GM21526 (cell line): ENCODE measurements around the gene RASGRP2.

Source experiments
- ATAC-seq: cut with Tn5 transposase; IDR thresholded peaks from one replicate; pipeline ENCODE4 v1.9.1; 2021; ENCODE audit warnings: moderate library complexity; ENCODE audit not compliant: unreplicated experiment, low FRiP score

The RASGRP2 gene

DNA sequence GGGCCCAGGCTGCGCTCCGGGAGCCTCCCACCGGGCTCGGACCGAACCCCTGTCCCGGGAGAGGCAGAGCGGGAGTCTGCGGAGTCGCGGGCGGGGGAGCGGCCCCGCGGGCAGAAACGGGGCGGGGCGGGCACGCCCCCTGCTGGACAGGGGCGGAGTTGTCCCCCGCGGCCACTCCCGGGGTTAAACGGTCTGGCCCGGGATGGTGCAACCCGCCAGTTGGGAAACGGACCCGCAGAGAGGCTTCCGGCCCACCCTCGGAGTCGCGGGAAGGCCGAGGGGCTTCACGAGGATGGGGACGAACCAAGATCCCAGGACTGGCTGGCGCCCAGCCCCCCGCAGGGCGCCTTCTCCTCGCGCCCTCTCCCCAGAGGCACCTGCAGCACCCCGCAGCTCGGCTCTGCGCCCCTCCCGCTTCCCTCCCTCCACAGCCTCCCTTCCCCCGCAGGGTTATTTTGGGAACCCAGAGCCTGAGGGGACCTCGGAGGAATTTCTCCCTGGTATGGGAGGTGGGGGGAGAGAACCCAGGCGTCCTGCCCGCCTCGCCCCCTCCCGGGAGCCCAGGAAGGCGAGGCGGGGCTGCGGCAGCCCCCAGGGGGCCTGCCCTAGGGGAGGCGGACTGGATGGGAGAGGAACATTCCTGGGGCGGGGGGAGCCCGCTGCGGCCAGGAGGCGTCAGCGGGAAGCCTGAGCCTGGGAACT lies 902 bp downstream of the RASGRP2 start:
- ATAC-seq = no peak

DNA sequence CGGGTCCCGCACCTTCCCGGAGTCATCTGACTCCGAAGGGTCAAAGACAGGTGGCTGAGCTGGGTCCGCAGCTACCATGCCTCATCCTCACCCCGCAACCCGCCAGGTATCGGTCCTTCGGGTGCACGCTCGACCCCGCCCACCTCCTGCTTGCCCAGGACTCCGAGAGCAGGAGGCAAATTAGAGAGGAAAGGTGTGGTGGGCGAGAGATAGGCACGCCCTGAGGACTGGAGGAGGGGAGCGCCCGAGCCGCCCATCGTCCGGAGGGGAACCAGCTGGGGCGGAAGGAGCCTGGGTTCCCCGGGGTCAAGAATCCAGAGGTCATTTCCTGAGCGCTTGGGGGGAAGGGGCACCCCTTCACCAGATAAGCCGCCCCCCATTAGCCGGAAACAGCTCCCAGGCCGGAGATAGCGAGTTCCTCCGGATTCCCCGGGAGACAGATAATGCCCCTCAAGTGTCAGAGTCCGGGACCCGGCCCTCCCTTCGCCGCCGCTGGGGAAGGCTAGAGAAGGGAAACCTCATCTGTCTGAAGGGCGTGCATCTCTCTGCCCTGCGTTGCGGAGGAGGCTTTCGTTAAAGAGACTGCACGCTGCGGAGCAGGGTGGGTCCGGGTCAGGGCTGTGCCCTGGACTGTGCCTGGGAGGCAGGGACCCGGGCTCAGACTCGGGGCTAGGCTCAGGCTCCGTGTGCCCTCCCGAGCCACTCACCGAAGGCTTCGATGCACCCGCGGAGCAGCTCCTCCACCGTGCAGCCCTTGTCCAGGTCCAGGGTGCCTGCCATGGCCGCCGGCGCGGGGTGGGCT lies 1.7 kb downstream of the RASGRP2 start:
- ATAC-seq = no peak

DNA sequence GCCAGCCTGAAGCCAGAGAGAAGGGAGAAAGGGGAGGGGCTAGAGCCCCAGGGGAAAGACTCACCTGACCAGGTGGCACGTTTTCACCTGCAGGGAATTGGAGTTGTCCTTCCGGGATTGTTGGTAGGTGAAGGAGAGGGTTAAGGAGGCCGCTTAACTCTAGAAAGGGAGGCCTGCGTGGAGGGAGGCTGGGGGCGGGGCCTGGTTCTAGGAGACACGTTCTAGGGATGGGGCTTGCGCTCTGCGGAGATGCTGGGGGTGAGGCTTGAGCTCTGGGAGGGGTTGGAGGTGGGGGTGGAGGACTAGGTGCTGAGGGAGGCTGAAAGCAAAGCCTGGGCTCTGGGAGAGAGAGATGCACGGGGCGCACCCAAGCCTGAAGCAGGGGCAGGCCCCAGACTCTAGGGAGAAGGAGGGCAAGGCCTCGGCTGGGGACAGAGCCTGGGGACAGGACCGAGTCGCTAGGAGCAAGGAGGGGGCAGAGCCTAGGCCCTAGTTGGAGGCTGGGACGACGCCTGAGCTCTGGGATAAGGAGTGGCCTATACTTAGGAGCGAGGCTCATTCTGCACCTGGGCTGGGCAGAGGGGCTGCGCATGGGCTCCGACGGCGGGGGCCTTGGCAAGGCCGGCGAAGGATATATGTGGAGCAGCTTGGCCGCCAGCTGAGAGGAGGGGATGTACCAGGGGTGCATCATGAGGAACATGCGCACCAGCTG lies 2.4 kb downstream of the RASGRP2 start:
- ATAC-seq = no peak

DNA sequence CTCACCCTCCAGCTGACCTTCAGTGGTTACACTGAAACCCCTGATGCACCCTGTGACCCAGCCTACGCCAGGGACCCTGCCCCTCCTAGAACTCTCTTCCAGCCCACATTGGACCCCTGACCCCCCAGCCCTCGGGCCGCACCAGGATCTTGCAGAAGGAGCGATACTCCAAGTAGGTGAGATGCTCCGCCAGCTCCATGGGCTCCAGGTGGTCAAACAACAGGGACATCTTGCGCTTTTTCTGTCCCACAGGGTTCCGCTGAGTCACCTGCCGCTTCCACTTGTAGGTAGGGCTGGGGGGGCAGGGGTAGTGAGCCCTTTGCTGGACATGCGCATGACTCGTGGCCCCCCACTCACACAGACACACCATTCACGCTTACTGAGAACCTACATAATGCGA lies 4.1 kb downstream of the RASGRP2 start:
- no peak for ATAC-seq

DNA sequence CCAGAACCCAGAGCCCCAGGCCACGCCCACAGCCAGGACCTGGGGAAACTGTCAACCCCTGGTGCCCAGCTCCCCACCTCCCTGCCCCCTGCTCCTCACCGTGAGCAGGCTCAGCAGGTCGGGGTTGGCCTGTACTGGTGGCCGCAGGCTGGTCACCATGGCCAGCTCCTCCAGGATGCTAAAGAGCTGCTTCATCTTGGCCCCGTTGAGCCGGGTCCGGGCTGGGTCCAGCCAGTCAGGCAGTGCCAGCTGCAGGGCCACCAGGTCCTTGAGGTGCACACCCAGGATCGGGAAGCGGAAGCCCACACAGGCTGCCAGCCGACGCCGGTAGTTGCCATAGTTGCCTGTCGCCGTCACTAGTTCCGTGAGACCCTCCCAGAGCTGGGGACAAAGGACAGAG lies 7.3 kb downstream of the RASGRP2 start:
- no peak for ATAC-seq

DNA sequence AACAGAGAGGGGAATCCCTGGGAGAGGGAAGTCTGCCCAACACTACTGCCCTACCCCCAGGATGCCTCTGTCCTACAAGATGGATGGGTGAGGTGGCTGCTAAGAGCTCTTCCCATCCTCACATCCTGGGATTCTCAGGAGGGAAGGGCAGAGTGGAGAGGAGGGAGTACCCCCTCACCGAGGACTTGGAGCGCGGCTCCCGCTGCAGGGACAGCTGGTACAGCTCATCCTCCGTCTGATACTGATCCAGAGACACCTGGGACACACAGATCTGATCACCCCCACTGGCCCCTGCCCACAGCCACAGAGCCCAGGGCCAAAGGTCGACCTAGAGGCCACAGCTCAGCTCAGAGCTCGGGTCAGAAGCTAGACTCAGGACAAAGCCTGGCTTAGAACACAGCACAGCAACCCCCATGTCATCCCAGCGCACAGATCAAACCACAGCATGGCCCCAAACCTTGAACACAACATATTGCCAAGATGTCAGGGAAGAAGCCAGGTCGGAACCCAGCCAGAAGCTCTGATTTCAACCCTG lies 8.2 kb downstream of the RASGRP2 start:
- no peak for ATAC-seq

DNA sequence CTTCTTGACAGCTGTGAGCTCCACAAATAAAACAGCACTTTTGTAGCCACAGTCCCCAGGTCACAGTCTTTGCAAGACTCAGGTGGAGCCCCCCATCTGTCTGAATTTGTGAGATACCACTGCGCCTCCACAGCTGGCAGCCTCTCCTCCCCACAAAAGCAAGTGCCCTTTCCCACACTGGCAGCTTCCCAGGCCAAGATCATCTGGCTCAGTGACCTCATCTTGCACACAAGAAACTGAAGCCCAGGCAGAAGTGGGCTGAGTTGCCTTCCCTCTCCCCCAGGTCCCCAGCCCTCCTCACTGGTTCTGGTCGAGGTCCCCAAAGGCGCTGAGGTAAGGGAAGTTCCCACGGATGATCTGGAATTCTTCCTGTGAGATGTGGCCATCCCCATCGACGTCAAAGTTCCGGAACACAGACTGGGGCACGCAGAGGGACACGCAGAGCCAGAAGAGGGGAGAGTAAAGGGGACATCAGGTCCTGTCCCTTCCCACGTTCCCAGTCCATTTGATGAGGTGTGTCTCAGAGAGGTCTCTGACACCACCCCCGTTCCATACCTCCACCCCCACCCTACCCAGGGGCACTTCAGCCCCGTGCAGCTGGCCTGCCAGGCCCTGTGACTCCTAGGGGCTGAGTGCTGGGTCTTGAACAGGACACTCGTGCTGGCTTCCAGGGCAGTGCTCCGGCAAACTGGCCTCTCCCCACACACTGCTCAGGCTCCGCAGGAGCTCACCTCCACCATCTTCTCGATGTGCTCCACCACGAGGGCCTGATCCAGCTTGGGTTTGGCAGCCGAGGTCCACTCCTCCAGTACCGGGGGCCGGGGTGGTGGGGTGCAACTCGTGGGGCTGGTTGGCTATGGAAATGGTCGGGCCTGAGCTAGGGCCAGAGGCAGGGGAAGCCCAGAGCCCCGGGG lies 8.9 kb downstream of the RASGRP2 start:
- no peak for ATAC-seq

DNA sequence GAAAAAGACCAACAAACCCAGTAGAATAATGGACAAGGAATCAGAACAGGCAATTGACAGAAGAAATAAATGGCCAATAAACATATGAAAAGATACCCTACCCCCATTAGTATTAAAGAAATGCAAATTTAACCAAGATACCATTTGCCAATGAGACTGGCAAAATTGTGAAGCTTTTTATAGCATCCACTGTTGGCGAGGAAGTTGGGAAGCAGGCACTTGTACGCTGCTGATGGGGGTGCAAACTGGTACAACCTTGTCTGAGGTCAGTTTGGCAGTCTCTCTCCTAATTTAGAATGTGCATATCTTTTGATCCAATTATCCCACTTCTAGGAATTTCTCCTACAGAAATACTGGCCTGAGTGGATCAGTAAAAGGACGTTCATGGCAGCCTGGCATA lies 12.3 kb downstream of the RASGRP2 start:
- ATAC-seq = no peak

DNA sequence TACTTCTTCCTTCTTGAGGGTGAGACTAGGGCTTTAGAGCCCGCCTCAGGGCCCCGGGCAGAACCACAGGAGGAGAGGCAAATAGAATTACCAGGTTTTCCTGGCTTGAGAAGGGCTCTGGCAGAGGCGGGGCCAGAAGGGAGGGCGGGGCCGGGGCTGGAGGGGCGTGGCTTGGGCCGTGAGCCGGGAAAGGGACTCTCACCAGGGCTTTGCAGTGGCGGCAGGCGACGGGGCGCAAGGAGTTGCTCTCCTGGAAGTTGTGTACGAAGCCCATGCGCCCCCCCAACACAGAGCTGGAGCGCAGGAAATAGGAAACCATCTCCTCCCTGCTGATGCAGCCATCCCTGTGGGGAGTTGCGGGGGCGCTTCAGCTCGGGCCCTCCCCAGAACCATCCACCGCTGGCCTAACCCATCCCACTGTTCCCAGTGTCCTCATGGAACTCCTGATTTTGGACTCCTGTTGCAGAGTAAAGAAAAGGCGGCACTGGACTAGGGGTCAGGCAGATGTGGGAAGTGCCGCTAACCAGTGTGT lies 14.0 kb downstream of the RASGRP2 start:
- no peak for ATAC-seq

DNA sequence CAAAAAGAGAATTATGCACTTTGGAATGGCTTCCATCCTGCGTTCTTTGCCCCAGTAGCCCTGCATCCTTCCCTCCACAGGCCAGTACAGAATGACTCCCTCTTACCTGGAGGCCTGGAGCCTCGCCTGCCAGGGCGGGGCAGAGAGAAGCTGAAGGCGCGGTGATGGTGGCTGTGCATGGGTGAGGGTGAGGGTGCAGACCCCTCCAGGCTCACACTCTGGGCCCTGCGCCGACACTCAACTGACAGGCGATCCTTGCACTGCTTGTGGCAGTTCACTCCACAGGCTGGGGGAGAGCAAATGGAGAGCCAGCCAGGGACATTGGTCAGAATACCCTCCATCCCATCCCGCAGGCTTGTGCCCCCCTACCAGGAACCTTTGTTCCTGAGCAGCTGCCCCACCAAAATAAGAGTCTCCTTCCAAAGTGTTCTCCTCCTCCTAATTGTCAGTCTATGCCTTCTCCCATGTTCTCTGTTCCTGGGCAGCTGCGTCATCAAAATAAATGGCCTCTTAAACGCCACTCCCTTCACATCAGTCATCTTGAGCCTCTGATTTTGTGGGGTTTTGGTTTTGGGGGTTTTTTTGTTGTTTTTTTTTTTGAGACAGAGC lies 15.1 kb downstream of the RASGRP2 start:
- ATAC-seq = no peak

DNA sequence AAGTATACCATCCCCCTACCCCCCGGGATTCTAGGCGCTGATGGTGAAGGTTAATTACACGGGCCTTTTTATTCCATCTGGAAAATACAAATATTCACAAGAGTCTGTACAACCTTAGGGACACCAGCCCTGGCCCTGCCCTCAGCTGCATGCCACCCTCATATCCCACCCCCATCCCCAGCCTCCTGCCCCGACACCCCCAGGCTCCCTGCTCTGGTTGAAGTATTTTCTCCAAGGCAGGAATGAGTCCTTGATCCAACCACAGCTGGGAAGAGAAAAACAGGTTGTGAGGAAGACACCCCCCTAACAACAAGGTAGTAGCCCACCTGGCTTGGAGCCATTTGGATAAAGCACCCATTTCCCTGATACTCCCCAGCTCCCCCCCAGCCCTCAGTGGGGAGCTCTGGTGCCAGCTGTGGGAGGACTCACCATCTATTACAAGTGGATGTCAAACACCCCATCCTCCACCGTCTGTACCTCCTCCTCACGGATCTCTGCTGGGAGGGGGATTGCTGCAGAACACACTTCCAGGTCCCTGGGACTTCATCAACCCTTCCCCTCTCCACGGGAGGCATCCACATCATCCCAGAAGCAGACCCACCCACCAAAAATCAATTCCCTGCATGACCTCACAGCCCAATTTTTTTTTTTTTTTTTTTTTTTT lies 16.9 kb downstream of the RASGRP2 start:
- no peak for ATAC-seq

DNA sequence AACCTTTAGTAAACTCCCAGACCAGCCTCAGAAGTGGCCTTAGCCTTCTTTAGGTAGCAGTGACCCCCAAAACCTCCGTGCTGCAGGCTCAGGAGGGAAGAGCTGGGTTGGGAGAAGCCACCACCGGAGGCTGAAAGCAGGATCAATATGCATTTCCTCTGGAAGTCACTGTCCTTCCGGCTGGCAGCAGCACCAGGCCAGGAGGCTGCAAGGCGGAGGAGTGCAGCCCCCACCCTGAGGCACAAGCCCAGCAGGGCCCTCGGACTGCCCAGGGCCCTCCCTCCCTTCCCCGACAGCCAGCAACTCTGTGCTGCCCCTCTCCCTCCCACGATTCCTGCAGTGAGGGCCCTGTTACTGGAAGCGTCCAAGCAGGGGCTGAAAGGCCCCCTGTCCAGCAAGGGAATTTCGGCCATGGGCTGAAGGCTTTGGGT lies 17.7 kb downstream of the RASGRP2 start:
- no peak for ATAC-seq

DNA sequence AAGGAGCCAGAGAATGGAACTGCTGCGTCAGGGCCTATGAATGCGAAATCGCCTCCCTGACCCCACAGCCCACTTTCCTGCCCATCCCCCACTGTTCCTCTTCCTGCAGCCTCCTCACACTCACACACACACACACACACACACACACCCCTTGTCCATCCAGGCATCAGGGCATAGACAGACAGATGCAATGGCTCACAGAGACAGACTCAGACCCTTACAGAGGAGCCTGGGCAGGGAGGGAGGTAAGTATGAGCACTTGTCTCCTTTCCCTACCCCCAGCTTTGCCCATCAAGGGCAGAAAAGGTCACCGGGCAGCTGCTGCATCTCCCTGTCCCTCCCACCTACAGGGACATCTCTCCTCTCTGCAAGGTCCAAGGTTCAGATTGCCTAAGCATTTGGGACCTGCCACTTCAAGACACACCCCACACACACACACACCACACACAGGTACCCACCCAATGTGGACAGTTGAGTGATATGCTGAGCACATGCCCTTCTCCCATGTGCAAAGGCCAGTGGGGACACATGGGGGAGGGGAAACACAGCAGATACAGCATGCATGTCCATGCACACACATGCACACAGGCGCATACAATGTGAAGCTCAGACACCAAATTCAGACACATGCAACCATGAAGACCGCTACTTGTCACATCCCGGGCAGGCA lies 18.9 kb downstream of the RASGRP2 start:
- ATAC-seq = no peak

DNA sequence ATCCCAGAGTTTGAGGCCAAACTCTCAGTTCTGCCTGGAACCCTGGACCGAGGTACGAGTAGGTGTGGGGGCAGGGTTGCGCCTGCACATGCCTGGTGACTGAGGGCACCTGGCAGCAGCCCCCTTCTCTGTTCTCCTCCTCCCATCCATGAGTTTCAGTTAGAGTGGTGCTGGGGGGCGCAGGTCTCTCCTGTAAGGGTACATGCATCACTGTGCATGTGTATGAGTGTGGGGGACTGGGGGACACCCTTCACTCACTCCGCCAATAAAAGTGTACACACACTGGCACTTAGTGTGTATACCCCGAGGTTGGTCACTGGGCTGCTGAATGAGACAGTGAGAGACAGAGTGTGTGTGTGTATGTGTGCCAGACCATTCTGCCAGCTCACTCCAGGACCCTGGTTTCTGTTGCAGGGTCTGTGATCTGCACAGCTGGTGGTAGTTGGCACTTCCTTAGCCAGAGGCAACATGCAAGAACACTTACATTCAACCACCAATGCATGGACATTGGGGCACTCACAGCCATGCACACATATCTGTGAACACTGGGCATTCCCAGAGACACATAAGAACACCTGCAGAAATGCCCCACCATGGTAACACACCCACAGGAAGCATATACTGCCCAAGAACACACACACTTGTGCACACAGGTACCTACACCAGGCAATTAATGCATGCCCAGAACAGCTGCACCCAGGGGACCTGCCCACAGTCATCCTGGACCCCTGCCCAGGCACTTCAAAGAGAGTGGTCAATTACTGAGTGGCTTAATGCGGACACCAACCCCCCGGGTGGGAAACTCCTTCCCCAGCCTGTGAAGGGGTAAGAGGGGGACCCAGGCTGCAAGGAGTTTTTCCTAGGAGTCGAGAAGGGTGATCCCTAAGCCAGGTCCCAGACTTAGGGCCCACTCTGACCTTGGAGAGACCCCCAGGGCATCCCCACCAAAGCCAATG lies 19.8 kb downstream of the RASGRP2 start:
- no peak for ATAC-seq

DNA sequence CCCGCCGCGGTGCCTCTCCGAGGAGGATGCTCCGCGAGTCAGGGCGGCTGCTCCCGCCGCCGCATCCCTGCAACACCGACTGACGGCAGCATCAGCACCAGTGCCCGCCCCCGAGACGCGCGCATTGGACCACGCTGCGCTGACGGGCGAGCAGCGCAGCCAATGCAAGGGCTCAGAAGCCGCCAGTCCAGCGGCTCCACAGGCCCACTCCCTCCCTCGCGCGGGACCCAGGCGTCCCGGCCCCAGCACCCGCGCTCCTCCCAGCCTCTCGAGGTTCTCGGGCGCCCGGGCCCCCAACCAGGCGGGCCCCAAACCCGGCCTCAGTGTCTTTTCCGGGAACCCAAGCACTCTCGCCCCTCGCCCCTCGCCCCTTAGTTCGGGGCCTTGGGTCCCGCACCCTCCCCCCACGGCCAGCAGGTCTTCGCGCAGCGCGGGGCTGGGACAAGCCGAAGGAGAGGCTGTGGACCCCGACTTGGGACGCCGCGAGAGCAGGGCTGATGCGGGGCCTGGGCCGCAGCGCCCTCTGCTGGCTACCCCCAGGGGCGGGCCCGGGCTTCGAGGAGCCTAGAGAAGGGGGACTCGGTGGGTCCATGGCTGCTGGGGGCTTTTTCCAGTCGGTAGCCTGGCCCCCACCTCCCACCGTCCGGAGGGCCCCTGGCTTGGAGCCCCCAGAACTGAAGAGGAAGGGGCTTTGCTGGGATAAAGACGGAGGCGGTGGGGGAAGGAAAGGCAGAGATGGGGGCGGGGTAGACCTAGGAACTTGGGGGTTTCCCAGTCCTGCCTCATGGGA lies 20.6 kb downstream of the RASGRP2 start, which contains the start of gene NRXN2:
NRXN2 (minus strand) TSS at position 81 of the 790 bp plus-strand sequence. CDS start 9,498 bp downstream, outside the sequence.
- ATAC-seq = peak; percentile 54
